Breast epithelium (tissue), 4 donors: ENCODE measurements around the gene ATP1A2. TPM values are rescaled to one million over a fixed set of nuclear protein-coding genes. Genes with fewer than 3 reads are reported as not detected.

Experiments
- DNase-seq, 2 donors: peaks; one replicate each; pipeline ENCODE4 v3.0.0-alpha.2; 2019; ENCODE audit warnings: low spot score in 2 of 2
- H3K27ac ChIP-seq, 2 donors: fragments of 200-600 bp; sonication (generic) in 1 of 2; one replicate each; pipeline ENCODE4 v1.5.1; 2016 to 2019; ENCODE audit warnings: mild to moderate bottlenecking in 1 of 2
- H3K27me3 ChIP-seq, 2 donors: fragments of 200-600 bp; sonication (generic) in 1 of 2; one replicate each; pipeline versions ENCODE4 v1.5.1 to v1.6.0; 2017 to 2019; ENCODE audit warnings: control low read depth in 1 of 2, mild to moderate bottlenecking in 1 of 2
- H3K36me3 ChIP-seq: fragments of 200-600 bp; one replicate; pipeline ENCODE4 v1.5.1; 2019
- H3K4me1 ChIP-seq, 2 donors: fragments of 200-600 bp; sonication (generic); one replicate each; pipeline ENCODE4 v1.5.1; 2016 to 2019; ENCODE audit warnings: control low read depth in 1 of 2
- H3K4me3 ChIP-seq, 3 donors: fragments of 200-600 bp; sonication (generic); 1 replicate in 2 of 3; 2 replicates in 1 of 3; pipeline ENCODE4 v1.5.1; 2016 to 2019; ENCODE audit warnings: mild to moderate bottlenecking in 3 of 3, moderate library complexity in 2 of 3
- H3K9me3 ChIP-seq, 2 donors: fragments of 200-600 bp; sonication (generic) in 1 of 2; one replicate each; pipeline ENCODE4 v1.5.1; 2016 to 2019; ENCODE audit warnings: control low read depth in 1 of 2
- POLR2A ChIP-seq: fragments of 450-650 bp; IDR thresholded peaks from one replicate; pipeline ENCODE4 v1.6.1; 2016; ENCODE audit warnings: antibody characterized with exemption, mild to moderate bottlenecking, moderate library complexity
- POLR2AphosphoS5 ChIP-seq, 3 donors: sonication (generic); formaldehyde crosslinking; IDR thresholded peaks; one replicate each; pipeline ENCODE4 v1.6.1; 2017; ENCODE audit warnings: antibody characterized with exemption in 3 of 3
- intact Hi-C: fragments of 100-400 bp; cut with DNase I; formaldehyde crosslinking; loops from one replicate; pipeline ENCODE4 v1.15.1; 2023; ENCODE audit warnings: low total_unique reads
- total RNA-seq, 3 donors: library from RNA; depleted of rRNA; stranded (reverse); fragments of >200 nt; gene quantifications; one replicate each; pipeline ENCODE4 v1.1.0, GENCODE V29; 2016
- TF ChIP-seq, protein P1 (sequence below), 3 donors: fragments of 450-650 bp; IDR thresholded peaks; one replicate each; pipeline ENCODE4 v1.5.1; 2016 to 2017; ENCODE audit warnings: antibody characterized with exemption in 3 of 3, mild to moderate bottlenecking in 3 of 3, moderate library complexity in 3 of 3

Gene ATP1A2
- total RNA-seq, 3 donors from 2014 or later: 3.9 to 229 (median 6.4) TPM

DNA sequence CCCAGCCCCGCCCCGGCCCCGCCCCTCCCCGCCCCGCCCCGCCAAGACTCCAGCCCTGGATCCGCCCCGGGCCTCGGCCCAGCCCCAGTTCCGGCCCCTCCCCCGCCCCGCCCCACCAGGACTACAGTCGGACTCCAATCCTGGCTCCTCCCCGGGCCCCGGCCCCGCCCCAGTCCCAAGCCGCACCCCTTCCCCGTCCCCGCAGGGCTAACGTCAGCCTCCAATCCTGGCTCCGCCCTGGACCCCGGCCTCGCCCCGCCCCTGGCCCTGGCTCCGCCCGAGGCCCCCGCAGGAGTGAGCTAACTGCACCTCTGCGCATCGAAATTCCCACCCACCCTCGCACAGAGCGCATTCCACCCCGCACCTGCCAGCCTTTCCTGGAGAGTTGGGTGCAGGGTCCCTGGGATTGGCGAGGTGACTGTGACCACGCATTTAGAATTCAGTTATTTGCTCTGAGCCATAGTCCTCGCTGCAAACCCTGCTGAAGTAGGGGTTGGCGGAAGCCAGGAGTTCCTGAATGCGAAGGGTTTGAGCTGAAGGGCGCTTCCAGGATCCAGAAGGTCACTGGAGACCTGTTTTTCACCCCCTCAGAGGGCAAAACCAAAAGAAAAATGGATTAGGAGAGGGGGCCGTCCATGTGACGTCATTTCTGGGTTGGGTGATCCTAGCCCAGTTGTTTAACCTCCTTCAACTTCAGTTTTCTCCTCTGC is 16.6 kb upstream of the ATP1A2 start:
- Histone ChIP-seq H3K27me3 (no peaks in the 10 kb centered on the region), H3K4me3 (peak overlapping the region; percentile 87 to 95 (median 88)), H3K36me3 (no peaks in the 10 kb centered on the region), H3K27ac (peak overlapping the region; percentile 90 to 91), H3K4me1 (peaks cover 17 to 31% of the 10 kb centered on the region in 2 donors), H3K9me3 (no peaks in the 10 kb centered on the region)
- DNase-seq: peak; percentile 97 to 99
- intact Hi-C loops: no loop called here
- TF ChIP-seq POLR2A (peak; percentile 30), POLR2AphosphoS5 (IDR thresholded peaks at IDR 0.05) (peak; percentile 77 to 88 (median 86))
- TF ChIP-seq, protein P1, sequence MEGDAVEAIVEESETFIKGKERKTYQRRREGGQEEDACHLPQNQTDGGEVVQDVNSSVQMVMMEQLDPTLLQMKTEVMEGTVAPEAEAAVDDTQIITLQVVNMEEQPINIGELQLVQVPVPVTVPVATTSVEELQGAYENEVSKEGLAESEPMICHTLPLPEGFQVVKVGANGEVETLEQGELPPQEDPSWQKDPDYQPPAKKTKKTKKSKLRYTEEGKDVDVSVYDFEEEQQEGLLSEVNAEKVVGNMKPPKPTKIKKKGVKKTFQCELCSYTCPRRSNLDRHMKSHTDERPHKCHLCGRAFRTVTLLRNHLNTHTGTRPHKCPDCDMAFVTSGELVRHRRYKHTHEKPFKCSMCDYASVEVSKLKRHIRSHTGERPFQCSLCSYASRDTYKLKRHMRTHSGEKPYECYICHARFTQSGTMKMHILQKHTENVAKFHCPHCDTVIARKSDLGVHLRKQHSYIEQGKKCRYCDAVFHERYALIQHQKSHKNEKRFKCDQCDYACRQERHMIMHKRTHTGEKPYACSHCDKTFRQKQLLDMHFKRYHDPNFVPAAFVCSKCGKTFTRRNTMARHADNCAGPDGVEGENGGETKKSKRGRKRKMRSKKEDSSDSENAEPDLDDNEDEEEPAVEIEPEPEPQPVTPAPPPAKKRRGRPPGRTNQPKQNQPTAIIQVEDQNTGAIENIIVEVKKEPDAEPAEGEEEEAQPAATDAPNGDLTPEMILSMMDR (IDR thresholded peaks at IDR 0.05): no peak

DNA sequence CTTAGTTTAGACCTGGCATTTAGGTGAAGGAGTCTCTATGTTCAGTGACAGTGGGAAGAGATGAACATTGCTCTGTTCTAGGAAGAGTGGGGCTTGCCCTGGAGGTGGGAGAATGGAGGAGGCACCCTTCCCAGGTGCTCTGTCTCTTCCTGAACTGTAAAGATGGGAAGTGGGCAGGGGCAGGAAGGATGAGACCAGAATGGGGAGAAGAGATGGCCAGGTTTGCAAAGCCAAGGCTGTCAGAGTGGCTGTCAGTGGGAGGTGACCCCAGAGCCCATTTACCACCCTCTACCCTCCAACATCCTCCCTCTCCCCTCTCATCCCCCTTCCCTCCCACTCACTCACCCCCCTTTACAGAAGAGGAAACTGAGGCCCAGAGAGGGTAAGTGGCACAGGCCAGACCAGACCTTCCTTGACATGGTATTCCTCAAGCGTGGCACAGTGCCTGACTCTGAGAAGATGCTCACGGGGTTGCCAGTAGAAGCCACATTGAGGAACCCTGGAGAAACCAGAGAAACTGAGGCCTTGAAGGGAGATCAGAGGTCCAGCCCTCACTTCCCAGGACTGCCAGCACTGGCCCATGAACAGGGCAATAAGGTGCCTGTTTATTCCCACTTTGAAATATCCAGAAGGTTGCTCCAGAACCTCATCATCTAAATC is 15.7 kb upstream of the ATP1A2 start:
- no peaks in the 10 kb centered on the region for H3K27me3 ChIP-seq
- DNase-seq: no peak
- no peaks in the 10 kb centered on the region for H3K36me3 ChIP-seq
- peak overlapping the region; percentile 90 to 91 for H3K27ac ChIP-seq
- intact Hi-C loops: no loop called here
- H3K9me3 ChIP-seq: no peaks in the 10 kb centered on the region
- H3K4me1 ChIP-seq: peaks cover 21 to 27% of the 10 kb centered on the region in 2 donors
- H3K4me3 ChIP-seq: no peak overlapping the region
- TF ChIP-seq POLR2AphosphoS5 (IDR thresholded peaks at IDR 0.05) (no peak), POLR2A (no peak)
- TF ChIP-seq, protein P1 (IDR thresholded peaks at IDR 0.05): no peak

DNA sequence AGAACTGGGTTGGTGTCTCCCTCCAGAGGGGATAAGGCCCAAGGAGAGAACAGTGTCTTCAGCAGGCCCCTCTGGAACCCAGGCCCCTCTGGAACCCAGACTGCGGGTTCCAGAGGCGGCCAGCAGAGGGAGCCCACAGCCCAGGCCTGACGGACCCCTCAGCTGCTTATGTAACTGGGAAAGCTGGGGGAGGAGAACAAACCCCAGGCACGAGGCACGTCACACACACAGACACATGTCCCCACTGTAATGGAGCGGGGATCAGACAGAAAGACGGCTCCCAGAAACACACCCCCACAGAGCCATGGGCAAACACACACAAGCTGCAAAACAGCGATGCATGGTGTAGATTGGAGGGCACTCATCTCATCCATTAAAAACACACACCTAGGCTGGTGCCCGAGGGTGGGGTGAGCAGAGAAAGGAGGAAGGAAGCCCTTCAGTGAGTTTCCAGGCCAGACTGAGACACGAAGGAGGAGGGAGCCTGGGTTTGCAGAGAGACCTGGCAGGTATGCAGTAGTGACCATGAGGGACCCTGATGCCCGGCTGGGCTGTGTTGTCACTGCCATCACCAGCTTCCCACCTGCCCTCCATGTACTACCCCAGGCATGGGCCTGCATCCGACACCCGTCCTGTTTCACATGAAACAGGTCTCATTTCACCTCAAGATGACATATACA is 14.4 kb upstream of the ATP1A2 start:
- intact Hi-C loops: no loop called here
- Histone ChIP-seq H3K27me3 (no peaks in the 10 kb centered on the region), H3K36me3 (no peaks in the 10 kb centered on the region), H3K4me3 (peak overlapping the region in 1 of 3 donors; percentile 42), H3K9me3 (no peaks in the 10 kb centered on the region), H3K4me1 (peaks cover 21 to 27% of the 10 kb centered on the region in 2 donors), H3K27ac (peak overlapping the region; percentile 59 to 91)
- DNase-seq: peak; percentile 78 to 85
- no peak for TF ChIP-seq POLR2A
- TF ChIP-seq, protein P1 (IDR thresholded peaks at IDR 0.05): peak; percentile 64 to 94 (median 82)
- peak in 2 of 3 donors; percentile 28 to 51 for TF ChIP-seq POLR2AphosphoS5 (IDR thresholded peaks at IDR 0.05)

DNA sequence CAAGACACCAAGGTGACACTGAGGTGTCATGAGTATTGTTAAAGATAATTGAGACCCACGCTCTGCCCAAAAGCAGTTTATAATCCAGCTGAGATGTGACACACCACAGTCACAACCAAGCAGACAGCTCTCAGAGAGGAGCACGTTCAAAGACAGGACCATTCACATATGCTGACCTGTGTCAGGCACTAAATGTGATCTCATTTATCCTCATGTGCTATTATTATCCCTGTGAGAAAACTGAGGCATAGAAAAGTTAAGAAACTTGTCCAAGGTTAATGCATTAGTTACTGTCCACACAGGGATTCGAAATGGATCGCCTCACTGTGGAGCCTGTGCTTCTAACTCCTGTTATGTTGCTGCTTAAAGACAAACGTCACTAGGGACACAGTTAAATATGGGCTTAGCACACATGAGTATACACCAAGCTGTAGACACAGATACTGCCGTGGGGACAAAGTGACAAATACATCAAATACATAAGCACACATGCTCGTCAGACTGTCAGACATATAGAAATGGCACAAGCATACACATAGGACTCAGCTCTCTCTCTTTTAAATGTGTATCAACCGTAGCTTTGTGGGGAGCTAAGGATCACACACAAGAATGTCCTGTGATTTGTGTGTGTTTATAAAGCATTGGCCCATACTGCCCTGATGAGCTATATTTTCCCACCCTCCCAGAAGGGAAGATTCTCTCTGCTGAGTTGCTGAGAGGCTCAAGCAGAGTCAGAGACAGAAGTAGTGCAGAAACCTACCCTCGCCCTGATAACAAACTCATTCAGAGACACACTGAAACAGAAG is 13.6 kb upstream of the ATP1A2 start:
- intact Hi-C loops: no loop called here
- no peak for DNase-seq
- Histone ChIP-seq H3K9me3 (no peaks in the 10 kb centered on the region), H3K27me3 (no peaks in the 10 kb centered on the region), H3K27ac (peak overlapping the region in 1 of 2 donors; percentile 91), H3K4me3 (no peak overlapping the region), H3K36me3 (no peaks in the 10 kb centered on the region), H3K4me1 (peaks cover 17 to 21% of the 10 kb centered on the region in 2 donors)
- TF ChIP-seq POLR2A: no peak
- TF ChIP-seq, protein P1 (IDR thresholded peaks at IDR 0.05): no peak
- no peak for TF ChIP-seq POLR2AphosphoS5 (IDR thresholded peaks at IDR 0.05)
